GM06990 (cell line): ENCODE measurements around the gene CARD10.

Source experiments
- DNase-seq: peaks from one replicate; pipeline ENCODE4 v3.0.0-alpha.2; 2011; ENCODE audit not compliant: insufficient read length; ENCODE audit errors: extremely low read depth
- H3K27me3 ChIP-seq: replicated peaks from 2 replicates; pipeline ENCODE4 v1.6.0; 2011; ENCODE audit warnings: low read length; ENCODE audit not compliant: control insufficient read depth, insufficient read depth
- H3K36me3 ChIP-seq: 2 replicates; pipeline ENCODE4 v1.5.1; 2011; ENCODE audit warnings: low read length; ENCODE audit not compliant: control insufficient read depth, insufficient read depth
- H3K4me3 ChIP-seq: replicated peaks from 2 replicates; pipeline ENCODE4 v1.5.1; 2011; ENCODE audit warnings: low read depth, mild to moderate bottlenecking, control low read depth, low read length
- CTCF ChIP-seq: IDR thresholded peaks from 2 replicates; pipeline ENCODE4 v1.5.1; 2011; ENCODE audit warnings: low read length, control low read depth, mild to moderate bottlenecking, inconsistent platforms; ENCODE audit not compliant: insufficient read depth, poor library complexity, severe bottlenecking

Gene CARD10

GRCh38 chr22:37560608-37561211, 41.5 kb upstream of the CARD10 start:
- TF ChIP-seq CTCF: no peak
- H3K4me3 ChIP-seq: no peak overlapping the region
- peaks cover 3% of the 10 kb centered on the region for H3K27me3 ChIP-seq
- no peaks in the 10 kb centered on the region for H3K36me3 ChIP-seq
- no peak for DNase-seq

GRCh38 chr22:37559901-37560607, 40.8 kb upstream of the CARD10 start, which contains the start of gene CDC42EP1:
CDC42EP1 (plus strand) TSS chr22:37560480; CDS start chr22:37566350, 5,870 bp downstream.
- no peak within 1 kb of the TSS for H3K4me3 ChIP-seq
- H3K36me3 ChIP-seq: no peaks in the 10 kb centered on the region
- TF ChIP-seq CTCF: no peak
- no peak for DNase-seq
- peaks cover 3% of the 10 kb centered on the region for H3K27me3 ChIP-seq

GRCh38 chr22:37559521-37559900, 40.3 kb upstream of the CARD10 start:
- no peak for DNase-seq
- no peaks in the 10 kb centered on the region for H3K36me3 ChIP-seq
- no peak for TF ChIP-seq CTCF
- no peak overlapping the region for H3K4me3 ChIP-seq
- H3K27me3 ChIP-seq: peaks cover 3% of the 10 kb centered on the region

GRCh38 chr22:37558815-37559214, 39.6 kb upstream of the CARD10 start:
- no peak for DNase-seq
- TF ChIP-seq CTCF: no peak
- Histone ChIP-seq H3K36me3 (no peaks in the 10 kb centered on the region), H3K4me3 (no peak overlapping the region), H3K27me3 (peaks cover 3% of the 10 kb centered on the region)

GRCh38 chr22:37557321-37558001, 38.2 kb upstream of the CARD10 start:
- H3K27me3 ChIP-seq: peaks cover 3% of the 10 kb centered on the region
- TF ChIP-seq CTCF: no peak
- no peak overlapping the region for H3K4me3 ChIP-seq
- no peak for DNase-seq
- no peaks in the 10 kb centered on the region for H3K36me3 ChIP-seq
